HepG2 (cell line): ENCODE data around the gene ARFGAP3. TPM values are rescaled to one million over a fixed set of nuclear protein-coding genes. Genes with fewer than 3 reads are reported as not detected.
A peak's percentile ranks its signal among the peaks of the same experiment; 100 is the strongest.

Experiments
- ARID5B ChIP-seq: IDR thresholded peaks from 2 replicates; pipeline ENCODE4 v1.4.0; 2020; ENCODE audit warnings: mild to moderate bottlenecking, missing genetic modification reagents
- CC2D1A ChIP-seq: sonication (generic); formaldehyde crosslinking; IDR thresholded peaks from 2 replicates; pipeline ENCODE4 v1.8.1; 2023; ENCODE audit warnings: mild to moderate bottlenecking, missing genetic modification reagents
- DZIP1 ChIP-seq: sonication (generic); formaldehyde crosslinking; IDR thresholded peaks from 2 replicates; pipeline ENCODE4 v1.5.0; 2020; ENCODE audit warnings: mild to moderate bottlenecking, missing genetic modification reagents
- EEA1 ChIP-seq: sonication (generic); formaldehyde crosslinking; IDR thresholded peaks from 2 replicates; pipeline ENCODE4 v1.5.1; 2020; ENCODE audit warnings: mild to moderate bottlenecking, missing genetic modification reagents, borderline replicate concordance
- PAXIP1 ChIP-seq: sonication (generic); formaldehyde crosslinking; conservative IDR thresholded peaks from 2 replicates; pipeline ENCODE4 v1.4.0; 2020; ENCODE audit warnings: mild to moderate bottlenecking, missing genetic modification reagents, moderate library complexity
- SMC3 ChIP-seq: IDR thresholded peaks from 2 replicates; pipeline ENCODE4 v1.6.1; 2011; ENCODE audit warnings: low read length, improper control_type of control experiment
- TARDBP ChIP-seq: sonication (generic); formaldehyde crosslinking; IDR thresholded peaks from 2 replicates; pipeline ENCODE4 v1.8.0; 2022; ENCODE audit warnings: mild to moderate bottlenecking, missing genetic modification reagents
- TBL1XR1 ChIP-seq: fragments of 150-350 bp; IDR thresholded peaks from 2 replicates; pipeline ENCODE4 v1.6.1; 2014; ENCODE audit warnings: borderline replicate concordance, low read length; ENCODE audit not compliant: partially characterized antibody
- TGIF2 ChIP-seq: IDR thresholded peaks from 2 replicates; pipeline ENCODE4 v1.6.1; 2016; ENCODE audit warnings: control low read depth, missing compliant biosample characterization
- ZBTB14 ChIP-seq: sonication (generic); formaldehyde crosslinking; IDR thresholded peaks from 2 replicates; pipeline ENCODE4 v1.4.0; 2020; ENCODE audit warnings: missing genetic modification reagents
- ZNF232 ChIP-seq: sonication (generic); formaldehyde crosslinking; IDR thresholded peaks from 2 replicates; pipeline ENCODE4 v1.4.0; 2020; ENCODE audit warnings: missing genetic modification reagents, borderline replicate concordance
- ZNF430 ChIP-seq: sonication (generic); formaldehyde crosslinking; IDR thresholded peaks from 2 replicates; pipeline ENCODE4 v1.9.0; 2021; ENCODE audit warnings: mild to moderate bottlenecking, missing genetic modification reagents
- ZNF44 ChIP-seq: sonication (generic); formaldehyde crosslinking; IDR thresholded peaks from 2 replicates; pipeline ENCODE4 v1.5.1; 2020; ENCODE audit warnings: mild to moderate bottlenecking, missing genetic modification reagents
- ZNF674 ChIP-seq: sonication (generic); formaldehyde crosslinking; IDR thresholded peaks from 2 replicates; pipeline ENCODE4 v1.5.0; 2020; ENCODE audit warnings: low read depth, mild to moderate bottlenecking, missing genetic modification reagents
- ZNF740 ChIP-seq: sonication (generic); formaldehyde crosslinking; IDR thresholded peaks from 2 replicates; pipeline ENCODE4 v1.4.0; 2020; ENCODE audit warnings: missing genetic modification reagents
- polyA plus RNA-seq, 8 experiments: library from polyadenylated mRNA; depleted of rRNA in 3 of 8; stranded (reverse) in 7 of 8; unstranded in 1 of 8; fragments of >200 nt; fragmentation: Illumina TruSeq in 4 of 8; extraction: Trizol in 4 of 8; gene quantifications; 2 replicates each; pipeline versions ENCODE4 v1.2.1 to v1.2.3, GENCODE V29; 2011 to 2016; ENCODE audit warnings: low read depth in 4 of 8, missing spikeins in 1 of 8, mixed read lengths in 1 of 8; ENCODE audit not compliant: insufficient read depth in 1 of 8
- total RNA-seq, 5 experiments: library from RNA; depleted of rRNA; stranded (reverse); fragments of >200 nt; fragmentation: Illumina TruSeq; extraction: Trizol; gene quantifications; 2 replicates each; pipeline ENCODE4 v1.2.3, GENCODE V29; 2016; ENCODE audit warnings: low read depth in 1 of 5

The ARFGAP3 gene
- total and polyA plus RNA-seq, 2 of the 13 experiments (the other 11 are each of a cell fraction or from before 2014, with no cell fraction given): 41.7 to 61.6 TPM

- TF ChIP-seq PAXIP1 (CRISPR knock-in tag) (peak; percentile 94), ZBTB14 (CRISPR knock-in tag) (no peak), ZNF674 (CRISPR knock-in tag) (no peak), ZNF232 (CRISPR knock-in tag) (no peak), TGIF2 (no peak), EEA1 (CRISPR knock-in tag) (no peak), CC2D1A (CRISPR knock-in tag) (no peak), DZIP1 (CRISPR knock-in tag) (no peak; the same call in 1 of the 2 replicates), ARID5B (peak; percentile 83), TARDBP (CRISPR knock-in tag) (no peak; the same call in 1 of the 2 replicates), TBL1XR1 (no peak), ZNF430 (no peak), ZNF740 (CRISPR knock-in tag) (no peak), SMC3 (no peak), ZNF44 (CRISPR knock-in tag) (no peak)
Observed at GRCh38 chr22:42805016-42805997, 51.8 kb downstream of the ARFGAP3 start (continued).
